SU-DHL-6 (cell line): ENCODE results near the gene ZCRB1.

Experiments used
- H2AFZ ChIP-seq: fragments of 200-600 bp; sonication (generic); 2 replicates; pipeline ENCODE4 v1.6.1; 2014; ENCODE audit warnings: low read depth, mild to moderate bottlenecking, moderate library complexity, mixed read lengths, antibody characterized with exemption, low read length; ENCODE audit not compliant: severe bottlenecking
- H3F3A ChIP-seq: fragments of 200-600 bp; shearing (Covaris generic); 2 replicates; pipeline ENCODE4 v1.6.0; 2016; ENCODE audit warnings: antibody characterized with exemption, mild to moderate bottlenecking; ENCODE audit not compliant: insufficient read depth
- H3K27ac ChIP-seq: fragments of 200-600 bp; sonication (generic); 2 replicates; pipeline ENCODE4 v1.5.1; 2016; ENCODE audit warnings: low read depth, mild to moderate bottlenecking, low read length, moderate library complexity, mixed read lengths
- H3K27me3 ChIP-seq: fragments of 200-600 bp; sonication (generic), shearing (Covaris generic); 2 replicates; pipeline ENCODE4 v1.6.0; 2014; ENCODE audit warnings: mild to moderate bottlenecking, low read length
- H3K36me3 ChIP-seq: fragments of 200-600 bp; sonication (generic); 2 replicates; pipeline ENCODE4 v1.6.1; 2014; ENCODE audit warnings: mild to moderate bottlenecking, low read length, mixed read lengths
- H3K4me2 ChIP-seq: fragments of 300-600, 200-600 bp; shearing (Covaris generic), sonication (generic); 2 replicates; pipeline ENCODE4 v1.6.0; 2014; ENCODE audit warnings: low read length, low read depth, mild to moderate bottlenecking; ENCODE audit not compliant: poor library complexity, severe bottlenecking
- H3K4me3 ChIP-seq: fragments of 200-600 bp; sonication (generic); 2 replicates; pipeline ENCODE4 v1.5.1; 2014; ENCODE audit warnings: antibody characterized with exemption, low read length, mild to moderate bottlenecking, mixed read lengths; ENCODE audit not compliant: insufficient read depth, poor library complexity, severe bottlenecking
- H3K79me2 ChIP-seq: fragments of 200-600 bp; sonication (generic); 2 replicates; pipeline ENCODE4 v1.6.1; 2014; ENCODE audit warnings: mild to moderate bottlenecking, low read length, moderate library complexity; ENCODE audit not compliant: insufficient read depth
- H3K9ac ChIP-seq: fragments of 200-600 bp; sonication (generic); 2 replicates; pipeline ENCODE4 v1.7.0; 2014; ENCODE audit warnings: mild to moderate bottlenecking, low read length
- H3K9me2 ChIP-seq: fragments of 200-600 bp; sonication (generic); replicated peaks from 2 replicates; pipeline ENCODE4 v1.6.1; 2014; ENCODE audit warnings: low read length; ENCODE audit not compliant: insufficient read depth
- H3K9me3 ChIP-seq: fragments of 200-600 bp; sonication (generic); 2 replicates; pipeline ENCODE4 v1.6.1; 2014; ENCODE audit warnings: low read length, mixed read lengths; ENCODE audit not compliant: insufficient read depth
- H4K20me1 ChIP-seq: fragments of 200-600 bp; sonication (generic); 2 replicates; pipeline ENCODE4 v1.6.1; 2014; ENCODE audit warnings: low read depth, mild to moderate bottlenecking, antibody characterized with exemption, low read length, moderate library complexity, mixed read lengths
- EZH2phosphoT487 ChIP-seq: fragments of 200-600 bp; sonication (generic), shearing (Covaris generic); conservative IDR thresholded peaks from 2 replicates; pipeline ENCODE4 v1.6.1; 2018; ENCODE audit warnings: mild to moderate bottlenecking, antibody characterized with exemption, low read length, moderate library complexity, mixed read lengths
- TF ChIP-seq, protein P1 (sequence below): fragments of 200-600 bp; sonication (generic); IDR thresholded peaks from one replicate; pipeline ENCODE4 v1.5.1; 2017; ENCODE audit warnings: antibody characterized with exemption, mild to moderate bottlenecking, low read length, moderate library complexity; ENCODE audit not compliant: insufficient read depth, poor library complexity, severe bottlenecking

ZCRB1 gene

DNA sequence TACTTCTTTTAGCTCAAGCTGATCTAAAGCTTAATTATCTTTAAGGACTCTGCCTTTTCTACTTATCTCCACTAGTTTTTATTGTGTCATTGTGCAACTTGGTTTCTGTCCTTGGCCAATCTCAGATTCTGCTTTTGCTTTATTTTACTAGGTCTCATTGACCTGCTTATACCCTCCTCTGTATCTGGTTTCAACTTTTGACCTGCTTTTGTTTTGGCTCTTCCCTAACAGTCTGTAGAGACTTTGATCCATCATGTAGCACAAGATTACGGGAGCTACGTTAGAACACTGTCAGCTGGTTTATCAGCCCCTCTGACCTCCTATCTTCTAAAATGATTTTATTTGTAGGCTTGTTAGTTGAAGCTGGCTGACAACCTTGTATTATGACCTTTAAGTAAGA, 43.6 kb downstream of the ZCRB1 start:
- no peaks in the 10 kb centered on the region for H3K9me3 ChIP-seq

DNA sequence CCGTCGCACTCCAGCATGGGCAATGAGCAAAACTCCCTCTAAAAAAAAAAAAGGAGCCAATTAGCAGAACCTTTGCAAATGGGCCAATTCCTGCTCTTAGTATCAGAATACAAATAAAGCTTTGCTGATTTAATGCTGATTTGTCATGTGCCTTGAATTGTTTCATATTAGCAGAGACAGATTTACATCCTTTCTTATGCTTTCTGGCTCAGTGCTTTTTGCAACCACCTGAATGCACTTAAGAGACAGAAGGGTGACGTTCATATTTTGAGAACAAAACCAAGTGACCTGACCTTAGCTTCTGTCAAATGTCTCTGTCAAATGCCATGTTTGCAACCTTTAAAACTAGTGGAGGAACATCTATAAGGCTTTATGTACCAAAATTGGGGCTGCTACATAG, 44.0 kb downstream of the ZCRB1 start:
- Histone ChIP-seq H3K27me3 (no peaks in the 10 kb centered on the region), H3K9me2 (no peaks in the 10 kb centered on the region), H3K4me3 (no peak overlapping the region), H2AFZ (no peak overlapping the region), H3K36me3 (no peaks in the 10 kb centered on the region), H3K79me2 (no peaks in the 10 kb centered on the region), H3K4me2 (no peak overlapping the region), H4K20me1 (no peaks in the 10 kb centered on the region), H3K9ac (no peak overlapping the region), H3F3A (no peaks in the 10 kb centered on the region), H3K27ac (no peak overlapping the region), H3K9me3 (no peaks in the 10 kb centered on the region)
- no peak for TF ChIP-seq EZH2phosphoT487
- TF ChIP-seq, protein P1, sequence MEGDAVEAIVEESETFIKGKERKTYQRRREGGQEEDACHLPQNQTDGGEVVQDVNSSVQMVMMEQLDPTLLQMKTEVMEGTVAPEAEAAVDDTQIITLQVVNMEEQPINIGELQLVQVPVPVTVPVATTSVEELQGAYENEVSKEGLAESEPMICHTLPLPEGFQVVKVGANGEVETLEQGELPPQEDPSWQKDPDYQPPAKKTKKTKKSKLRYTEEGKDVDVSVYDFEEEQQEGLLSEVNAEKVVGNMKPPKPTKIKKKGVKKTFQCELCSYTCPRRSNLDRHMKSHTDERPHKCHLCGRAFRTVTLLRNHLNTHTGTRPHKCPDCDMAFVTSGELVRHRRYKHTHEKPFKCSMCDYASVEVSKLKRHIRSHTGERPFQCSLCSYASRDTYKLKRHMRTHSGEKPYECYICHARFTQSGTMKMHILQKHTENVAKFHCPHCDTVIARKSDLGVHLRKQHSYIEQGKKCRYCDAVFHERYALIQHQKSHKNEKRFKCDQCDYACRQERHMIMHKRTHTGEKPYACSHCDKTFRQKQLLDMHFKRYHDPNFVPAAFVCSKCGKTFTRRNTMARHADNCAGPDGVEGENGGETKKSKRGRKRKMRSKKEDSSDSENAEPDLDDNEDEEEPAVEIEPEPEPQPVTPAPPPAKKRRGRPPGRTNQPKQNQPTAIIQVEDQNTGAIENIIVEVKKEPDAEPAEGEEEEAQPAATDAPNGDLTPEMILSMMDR: no peak

More for the DNA sequence above, 43.6 kb downstream of the ZCRB1 start:
- Histone ChIP-seq H3K9me2 (no peaks in the 10 kb centered on the region), H3K9ac (no peak overlapping the region), H3K4me3 (no peak overlapping the region), H4K20me1 (no peaks in the 10 kb centered on the region), H3K36me3 (no peaks in the 10 kb centered on the region), H3K79me2 (no peaks in the 10 kb centered on the region), H3K27me3 (no peaks in the 10 kb centered on the region), H2AFZ (no peak overlapping the region), H3K27ac (no peak overlapping the region), H3F3A (no peaks in the 10 kb centered on the region), H3K4me2 (no peak overlapping the region)
- TF ChIP-seq, protein P1: no peak
- TF ChIP-seq EZH2phosphoT487: no peak

DNA sequence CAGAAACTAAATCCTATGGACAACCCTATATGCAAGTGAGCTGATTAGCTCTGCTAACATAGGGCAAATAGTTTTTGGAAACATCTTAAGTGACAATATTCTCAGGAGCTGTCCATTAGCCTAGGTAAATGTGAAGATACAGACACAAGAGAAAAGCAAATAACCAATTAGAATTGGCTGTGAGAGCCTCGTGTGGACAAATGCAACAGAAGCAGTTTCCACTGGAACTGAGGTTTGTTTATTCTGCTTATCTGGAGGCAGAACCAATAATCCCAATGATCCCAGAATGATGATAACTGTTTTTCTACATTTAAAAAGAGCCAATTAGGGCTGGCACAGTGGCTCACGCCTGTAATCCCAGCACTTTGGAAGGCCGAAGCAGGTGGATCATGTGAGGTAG, 44.6 kb downstream of the ZCRB1 start:
- Histone ChIP-seq H4K20me1 (no peaks in the 10 kb centered on the region), H3K9me2 (no peaks in the 10 kb centered on the region), H3K4me3 (no peak overlapping the region), H3K9ac (no peak overlapping the region), H3K27me3 (no peaks in the 10 kb centered on the region), H3K36me3 (no peaks in the 10 kb centered on the region), H3F3A (no peaks in the 10 kb centered on the region), H3K79me2 (no peaks in the 10 kb centered on the region), H2AFZ (no peak overlapping the region), H3K9me3 (no peaks in the 10 kb centered on the region), H3K27ac (no peak overlapping the region), H3K4me2 (no peak overlapping the region)
- TF ChIP-seq EZH2phosphoT487: no peak
- TF ChIP-seq, protein P1: no peak

DNA sequence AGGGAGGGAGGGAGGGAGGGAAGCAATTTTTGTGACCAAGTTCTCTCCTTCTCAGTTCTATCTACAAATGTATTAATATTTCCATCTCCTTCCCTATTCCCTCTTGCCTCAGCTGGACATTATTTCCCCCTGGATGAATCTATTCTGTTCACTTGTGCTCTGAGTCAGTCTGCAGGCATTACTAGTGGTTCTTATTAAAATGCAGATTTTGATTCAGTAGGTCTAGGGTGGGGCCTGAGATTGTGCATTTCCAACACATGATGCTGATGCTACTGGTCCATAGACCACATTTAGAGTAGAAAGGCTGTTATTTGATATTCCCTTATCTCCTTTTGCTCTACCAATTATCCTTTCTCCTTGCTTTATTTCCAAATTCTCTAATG, 47.8 kb downstream of the ZCRB1 start:
- Histone ChIP-seq H3F3A (no peaks in the 10 kb centered on the region), H3K79me2 (no peaks in the 10 kb centered on the region), H4K20me1 (no peaks in the 10 kb centered on the region), H3K4me2 (no peak overlapping the region), H3K9me2 (no peaks in the 10 kb centered on the region), H2AFZ (no peak overlapping the region), H3K27me3 (no peaks in the 10 kb centered on the region), H3K4me3 (no peak overlapping the region), H3K36me3 (no peaks in the 10 kb centered on the region), H3K9ac (no peak overlapping the region), H3K9me3 (no peaks in the 10 kb centered on the region), H3K27ac (no peak overlapping the region)
- TF ChIP-seq EZH2phosphoT487: no peak
- TF ChIP-seq, protein P1: no peak
